ENCODE measurements around the gene RNF149.
"Not testable (repeated sequence)": the region's sequence is repeated elsewhere in the genome, so short reads cannot be mapped to it uniquely, and the experiment has no call there.

The RNF149 gene

DNA sequence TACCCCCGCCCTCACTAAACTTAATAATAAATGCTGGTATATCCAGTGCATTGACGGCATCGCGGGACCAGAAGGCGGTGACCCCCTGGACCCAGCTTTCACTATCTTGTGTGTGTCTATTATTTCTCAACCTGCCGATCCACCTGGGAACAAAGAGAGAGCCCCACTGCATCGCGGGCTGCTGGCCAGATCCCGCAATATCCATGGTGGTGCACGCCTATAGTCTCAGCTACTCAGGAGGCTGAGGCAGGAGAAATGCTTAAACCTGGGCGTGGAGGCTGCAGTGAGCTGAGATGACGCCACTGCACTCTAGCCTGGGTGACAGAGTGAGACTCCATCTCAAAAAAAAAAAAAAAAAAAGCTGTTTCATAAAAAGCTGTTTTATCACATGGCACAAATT, 63.6 kb downstream of the RNF149 start:
- not testable (repeated sequence) for H2BK120ac ChIP-seq (ENCODE audit: insufficient read depth, low read length, poor library complexity); H3K27me3 ChIP-seq (ENCODE audit: insufficient read depth, low read length); H3K9ac ChIP-seq (ENCODE audit: low read length); H3K4me1 ChIP-seq (ENCODE audit: control insufficient read depth in 1 of 2, insufficient read depth in 2 of 2, low read length in 2 of 2); H3K14ac ChIP-seq (ENCODE audit: low read length); H3K18ac ChIP-seq (ENCODE audit: low read length); H4K8ac ChIP-seq (ENCODE audit: low read depth, low read length); H2AK5ac ChIP-seq (ENCODE audit: low read length); H4K91ac ChIP-seq (ENCODE audit: low read depth, low read length); H3K4me3 ChIP-seq (ENCODE audit: low read depth, low read length); H4K12ac ChIP-seq (ENCODE audit: low read depth, low read length); H3K79me1 ChIP-seq (ENCODE audit: low read length); H3K4ac ChIP-seq (ENCODE audit: low read depth, low read length); H2AFZ ChIP-seq (ENCODE audit: insufficient read depth, low read length, poor library complexity); H3K27ac ChIP-seq (ENCODE audit: low read depth, low read length); H3K9me3 ChIP-seq (ENCODE audit: insufficient read depth, low read depth, low read length); H3K79me2 ChIP-seq (ENCODE audit: control insufficient read depth, insufficient read depth, low read length, poor library complexity); H2BK5ac ChIP-seq (ENCODE audit: low read depth, low read length, poor library complexity); H3K23ac ChIP-seq (ENCODE audit: low read length); H3K36me3 ChIP-seq (ENCODE audit: control insufficient read depth in 1 of 2, insufficient read depth in 2 of 2, low read length in 2 of 2); H3K4me2 ChIP-seq (ENCODE audit: low read length); H2BK12ac ChIP-seq (ENCODE audit: low read length)
- no CpG with 5 or more reads among the region's 12 CpGs for WGBS (ENCODE audit: extremely low coverage, insufficient coverage, insufficient read length)
- DNase-seq, result peak; percentile 59 to 68

- H3K14ac ChIP-seq (ENCODE audit: low read length); H4K12ac ChIP-seq (ENCODE audit: low read depth, low read length); H3K4me3 ChIP-seq (ENCODE audit: low read depth, low read length); H3K4ac ChIP-seq (ENCODE audit: low read depth, low read length); H3K27ac ChIP-seq (ENCODE audit: low read depth, low read length); H2BK5ac ChIP-seq (ENCODE audit: low read depth, low read length, poor library complexity); H3K79me1 ChIP-seq (ENCODE audit: low read length); H2AK5ac ChIP-seq (ENCODE audit: low read length); H3K9me3 ChIP-seq (ENCODE audit: insufficient read depth, low read depth, low read length); H2BK12ac ChIP-seq (ENCODE audit: low read length); H4K8ac ChIP-seq (ENCODE audit: low read depth, low read length); H3K79me2 ChIP-seq (ENCODE audit: control insufficient read depth, insufficient read depth, low read length, poor library complexity); H3K4me2 ChIP-seq (ENCODE audit: low read length); H3K18ac ChIP-seq (ENCODE audit: low read length); H3K9ac ChIP-seq (ENCODE audit: low read length); H4K91ac ChIP-seq (ENCODE audit: low read depth, low read length); H2BK120ac ChIP-seq (ENCODE audit: insufficient read depth, low read length, poor library complexity); H3K4me1 ChIP-seq (ENCODE audit: control insufficient read depth in 1 of 2, insufficient read depth in 2 of 2, low read length in 2 of 2); H2AFZ ChIP-seq (ENCODE audit: insufficient read depth, low read length, poor library complexity); H3K27me3 ChIP-seq (ENCODE audit: insufficient read depth, low read length); H3K36me3 ChIP-seq (ENCODE audit: control insufficient read depth in 1 of 2, insufficient read depth in 2 of 2, low read length in 2 of 2); H3K23ac ChIP-seq (ENCODE audit: low read length): not testable (repeated sequence)
- no CpG with 5 or more reads among the region's 4 CpGs for WGBS (ENCODE audit: extremely low coverage, insufficient coverage, insufficient read length)
- peak; percentile 56 to 85 for DNase-seq
Observed at GRCh38 chr2:101244373-101244772, 64.1 kb downstream of the RNF149 start.

- Histone ChIP-seq H3K18ac (ENCODE audit: low read length) (no peak overlapping the region), H2BK12ac (ENCODE audit: low read length) (no peak overlapping the region), H3K9ac (ENCODE audit: low read length) (no peak overlapping the region), H4K91ac (ENCODE audit: low read depth, low read length) (no peak overlapping the region), H4K8ac (ENCODE audit: low read depth, low read length) (no peak overlapping the region), H3K23ac (ENCODE audit: low read length) (no peak overlapping the region), H3K4me1 (ENCODE audit: control insufficient read depth in 1 of 2, insufficient read depth in 2 of 2, low read length in 2 of 2) (peaks cover 0 to 2% of the 10 kb centered on the region in 2 experiments), H3K27ac (ENCODE audit: low read depth, low read length) (no peak overlapping the region), H3K79me1 (ENCODE audit: low read length) (no peaks in the 10 kb centered on the region), H3K4me3 (ENCODE audit: low read depth, low read length) (no peak overlapping the region), H2BK120ac (ENCODE audit: insufficient read depth, low read length, poor library complexity) (no peak overlapping the region), H3K4me2 (ENCODE audit: low read length) (no peak overlapping the region), H2AK5ac (ENCODE audit: low read length) (no peak overlapping the region), H4K12ac (ENCODE audit: low read depth, low read length) (no peak overlapping the region), H3K27me3 (ENCODE audit: insufficient read depth, low read length) (no peaks in the 10 kb centered on the region), H3K14ac (ENCODE audit: low read length) (no peak overlapping the region), H3K36me3 (ENCODE audit: control insufficient read depth in 1 of 2, insufficient read depth in 2 of 2, low read length in 2 of 2) (no peaks in the 10 kb centered on the region), H3K79me2 (ENCODE audit: control insufficient read depth, insufficient read depth, low read length, poor library complexity) (no peaks in the 10 kb centered on the region), H2BK5ac (ENCODE audit: low read depth, low read length, poor library complexity) (no peak overlapping the region), H2AFZ (ENCODE audit: insufficient read depth, low read length, poor library complexity) (no peak overlapping the region), H3K4ac (ENCODE audit: low read depth, low read length) (no peak overlapping the region), H3K9me3 (ENCODE audit: insufficient read depth, low read depth, low read length) (peaks cover 2% of the 10 kb centered on the region)
- peak; percentile 31 to 64 for DNase-seq
- WGBS (ENCODE audit: extremely low coverage, insufficient coverage, insufficient read length), result no CpG with 5 or more reads among the region's 5 CpGs
Observed at GRCh38 chr2:101241158-101241557, 67.3 kb downstream of the RNF149 start.

GRCh38 chr2:101240694-101241093, 67.8 kb downstream of the RNF149 start:
- H3K18ac ChIP-seq (ENCODE audit: low read length); H4K12ac ChIP-seq (ENCODE audit: low read depth, low read length): not testable (repeated sequence)
- no CpG with 5 or more reads among the region's 2 CpGs for WGBS (ENCODE audit: extremely low coverage, insufficient coverage, insufficient read length)

More at GRCh38 chr2:101240694-101241093, 67.8 kb downstream of the RNF149 start:
- H4K8ac ChIP-seq (ENCODE audit: low read depth, low read length); H3K4me1 ChIP-seq (ENCODE audit: control insufficient read depth in 1 of 2, insufficient read depth in 2 of 2, low read length in 2 of 2); H3K4me2 ChIP-seq (ENCODE audit: low read length); H2AFZ ChIP-seq (ENCODE audit: insufficient read depth, low read length, poor library complexity); H3K27me3 ChIP-seq (ENCODE audit: insufficient read depth, low read length); H3K79me2 ChIP-seq (ENCODE audit: control insufficient read depth, insufficient read depth, low read length, poor library complexity); H3K9ac ChIP-seq (ENCODE audit: low read length); H3K9me3 ChIP-seq (ENCODE audit: insufficient read depth, low read depth, low read length); H4K91ac ChIP-seq (ENCODE audit: low read depth, low read length); H2BK5ac ChIP-seq (ENCODE audit: low read depth, low read length, poor library complexity); H3K4ac ChIP-seq (ENCODE audit: low read depth, low read length); H2BK120ac ChIP-seq (ENCODE audit: insufficient read depth, low read length, poor library complexity); H2AK5ac ChIP-seq (ENCODE audit: low read length); H2BK12ac ChIP-seq (ENCODE audit: low read length); H3K23ac ChIP-seq (ENCODE audit: low read length); H3K14ac ChIP-seq (ENCODE audit: low read length); H3K36me3 ChIP-seq (ENCODE audit: control insufficient read depth in 1 of 2, insufficient read depth in 2 of 2, low read length in 2 of 2); H3K27ac ChIP-seq (ENCODE audit: low read depth, low read length); H3K4me3 ChIP-seq (ENCODE audit: low read depth, low read length); H3K79me1 ChIP-seq (ENCODE audit: low read length): not testable (repeated sequence)
- DNase-seq, result peak in 1 of 2 donors; percentile 55

All from trophoblast cell (in vitro differentiated cells and primary cell).